Body of pancreas (tissue), 4 donors: ENCODE data around the gene SLC22A3.

Experiments used
- POLR2A ChIP-seq, 3 donors: fragments of 450-650 bp; IDR thresholded peaks; one replicate each; pipeline ENCODE4 v1.6.1; 2016; ENCODE audit warnings: antibody characterized with exemption in 3 of 3, mild to moderate bottlenecking in 2 of 3
- TF ChIP-seq, protein P1 (sequence below), 7 experiments: fragments of 450-650 bp in 4 of 7; fragments of 200-600 bp in 3 of 7; sonication (generic) in 3 of 7; IDR thresholded peaks; one replicate each; pipeline ENCODE4 v1.5.1; 2016 to 2019; ENCODE audit warnings: antibody characterized with exemption in 7 of 7

- TF ChIP-seq, protein P1, sequence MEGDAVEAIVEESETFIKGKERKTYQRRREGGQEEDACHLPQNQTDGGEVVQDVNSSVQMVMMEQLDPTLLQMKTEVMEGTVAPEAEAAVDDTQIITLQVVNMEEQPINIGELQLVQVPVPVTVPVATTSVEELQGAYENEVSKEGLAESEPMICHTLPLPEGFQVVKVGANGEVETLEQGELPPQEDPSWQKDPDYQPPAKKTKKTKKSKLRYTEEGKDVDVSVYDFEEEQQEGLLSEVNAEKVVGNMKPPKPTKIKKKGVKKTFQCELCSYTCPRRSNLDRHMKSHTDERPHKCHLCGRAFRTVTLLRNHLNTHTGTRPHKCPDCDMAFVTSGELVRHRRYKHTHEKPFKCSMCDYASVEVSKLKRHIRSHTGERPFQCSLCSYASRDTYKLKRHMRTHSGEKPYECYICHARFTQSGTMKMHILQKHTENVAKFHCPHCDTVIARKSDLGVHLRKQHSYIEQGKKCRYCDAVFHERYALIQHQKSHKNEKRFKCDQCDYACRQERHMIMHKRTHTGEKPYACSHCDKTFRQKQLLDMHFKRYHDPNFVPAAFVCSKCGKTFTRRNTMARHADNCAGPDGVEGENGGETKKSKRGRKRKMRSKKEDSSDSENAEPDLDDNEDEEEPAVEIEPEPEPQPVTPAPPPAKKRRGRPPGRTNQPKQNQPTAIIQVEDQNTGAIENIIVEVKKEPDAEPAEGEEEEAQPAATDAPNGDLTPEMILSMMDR (IDR thresholded peaks at IDR 0.05), result no peak
- TF ChIP-seq POLR2A (IDR thresholded peaks at IDR 0.05), result no peak
These were observed 113.5 kb downstream of the SLC22A3 start for GRCh38 chr6:160461641-160462040.
